Frontal cortex (tissue), 4 donors: ENCODE data around the gene PNPT1. TPM values are rescaled to one million over a fixed set of nuclear protein-coding genes. Genes with fewer than 3 reads are reported as not detected.
"Not testable (repeated sequence)": the region's sequence is repeated elsewhere in the genome, so short reads cannot be mapped to it uniquely, and the experiment has no call there.

Source experiments
- DNase-seq, 2 donors: peaks; one replicate each; pipeline ENCODE4 v3.0.0; 2012; ENCODE audit warnings: low spot score in 2 of 2
- FAIRE-seq: peaks from 2 replicates; lab custom pipeline; 2012; peaks lifted over from hg19 to GRCh38; lab: Jason Lieb, UNC
- total RNA-seq: library from RNA; depleted of rRNA; stranded (reverse); fragments of >200 nt; gene quantifications from one replicate; pipeline ENCODE4 v1.2.3, GENCODE V29; 2014
- donor health status: control.
- donor health status: control.
- donor health status: control.

The PNPT1 gene
- total RNA-seq, 1 donor from 2014 or later, result 38.3 TPM

- FAIRE-seq (no peak), DNase-seq (no peak)
Observed at GRCh38 chr2:55604027-55604565, 89.5 kb downstream of the PNPT1 start.

- no peak for DNase-seq
- no peak for FAIRE-seq
Observed at GRCh38 chr2:55601849-55602248, 91.8 kb downstream of the PNPT1 start.

GRCh38 chr2:55598056-55598795, 95.4 kb downstream of the PNPT1 start:
- no peak for FAIRE-seq
- DNase-seq, result no peak

- not testable (repeated sequence) for DNase-seq, FAIRE-seq
Observed at GRCh38 chr2:55596795-55597194, 96.8 kb downstream of the PNPT1 start.

GRCh38 chr2:55595536-55595935, 98.1 kb downstream of the PNPT1 start:
- FAIRE-seq, result no peak
- no peak for DNase-seq

GRCh38 chr2:55592130-55592529, 101.5 kb downstream of the PNPT1 start:
- DNase-seq, result no peak
- no peak for FAIRE-seq

- peak in 1 of 2 donors; percentile 16 for DNase-seq
- FAIRE-seq, result no peak
Observed at GRCh38 chr2:55590810-55591440, 102.7 kb downstream of the PNPT1 start.

- no peak for DNase-seq
- FAIRE-seq, result no peak
Observed at GRCh38 chr2:55585451-55586080, 108.1 kb downstream of the PNPT1 start.

Other genes with a start within 250 kb of the PNPT1 start
- gene CFAP36, start 174.1 kb downstream of the PNPT1 start, total RNA-seq, result 27.3 TPM
- gene PPP4R3B, start 76.2 kb downstream of the PNPT1 start, total RNA-seq, result 121 TPM
- 7.3 TPM for gene EFEMP1, start 229.9 kb upstream of the PNPT1 start, total RNA-seq